Panc1 (cell line): ENCODE results near the gene ADAM33. TPM values are rescaled to one million over a fixed set of nuclear protein-coding genes. Genes with fewer than 3 reads are reported as not detected.

Experiments
- ATAC-seq: fragments of 200-7000 bp; cut with Tn5 transposase; 2 replicates; pipeline ENCODE4 v1.9.1; 2020; ENCODE audit warnings: mild to moderate bottlenecking, moderate library complexity
- BruUV-seq: library from RNA; stranded (reverse); fragments of 400-500 nt; replicated peaks from 2 replicates; lab custom pipeline; 2021; lab: Mats Ljungman, UMichigan
- CTCF ChIA-PET: fragments of 300-600 bp; sonication (Branson Sonifier 250); formaldehyde crosslinking; loops from one replicate; lab custom pipeline; 2022; ENCODE audit warnings: antibody characterized with exemption; lab: Charles Lee
- POLR2A ChIA-PET: fragments of 300-600 bp; sonication (Branson Sonifier 250); formaldehyde crosslinking; loops from one replicate; lab custom pipeline; 2022; ENCODE audit warnings: antibody characterized with exemption; lab: Charles Lee
- DNase-seq: peaks from one replicate; pipeline ENCODE4 v3.0.0-alpha.2; 2010; ENCODE audit warnings: low read depth, low spot score
- H3K27ac ChIP-seq: 2 replicates; pipeline ENCODE4 v1.5.1; 2011; ENCODE audit warnings: mild to moderate bottlenecking, low read length, inconsistent platforms
- H3K27me3 ChIP-seq: fragments of 200-500 bp; sonication (Bioruptor generic); 2 replicates; pipeline ENCODE4 v1.6.0; 2014; ENCODE audit warnings: low read length, inconsistent platforms; ENCODE audit not compliant: control insufficient read depth, insufficient read depth
- H3K36me3 ChIP-seq: fragments of 200-500 bp; sonication (Bioruptor generic); 2 replicates; pipeline ENCODE4 v1.5.1; 2014; ENCODE audit warnings: inconsistent platforms, mild to moderate bottlenecking, low read length, moderate library complexity; ENCODE audit not compliant: control insufficient read depth, insufficient read depth
- H3K4me1 ChIP-seq: 2 replicates; pipeline ENCODE4 v1.5.1; 2011; ENCODE audit warnings: inconsistent platforms, mild to moderate bottlenecking, low read length, moderate library complexity; ENCODE audit not compliant: control insufficient read depth, insufficient read depth
- H3K4me3 ChIP-seq, 2 experiments: 2 replicates each; pipeline ENCODE4 v1.5.1; 2011 to 2012; ENCODE audit warnings: low read depth in 2 of 2, low read length in 2 of 2, mild to moderate bottlenecking in 2 of 2, inconsistent platforms in 1 of 2, moderate library complexity in 1 of 2
- H3K9me3 ChIP-seq: fragments of 200-500 bp; sonication (Bioruptor generic); 2 replicates; pipeline ENCODE4 v1.5.1; 2014; ENCODE audit warnings: low read depth, mild to moderate bottlenecking, inconsistent platforms, low read length, moderate library complexity; ENCODE audit not compliant: control insufficient read depth, insufficient read depth
- POLR2AphosphoS5 ChIP-seq: IDR thresholded peaks from 2 replicates; pipeline ENCODE4 v1.6.1; 2012; ENCODE audit warnings: mild to moderate bottlenecking, low read depth, low read length, moderate library complexity
- REST ChIP-seq, 2 experiments: IDR thresholded peaks; 2 replicates each; pipeline ENCODE4 v1.6.1; 2011 to 2012; ENCODE audit warnings: low read depth in 2 of 2, control low read depth in 1 of 2, low read length in 1 of 2, mild to moderate bottlenecking in 1 of 2, moderate library complexity in 1 of 2; ENCODE audit not compliant: insufficient read depth in 1 of 2
- SIN3A ChIP-seq: IDR thresholded peaks from 2 replicates; pipeline ENCODE4 v1.6.1; 2012; ENCODE audit warnings: low read depth, mild to moderate bottlenecking, low read length, moderate library complexity, borderline replicate concordance; ENCODE audit not compliant: insufficient read depth
- TCF7L2 ChIP-seq: IDR thresholded peaks from 2 replicates; pipeline ENCODE4 v1.6.1; 2011; ENCODE audit warnings: mild to moderate bottlenecking, low read depth, low read length, inconsistent platforms
- in situ Hi-C: cut with HindIII; loops from 2 replicates; pipeline ENCODE4 v1.10.0; 2016; ENCODE audit warnings: low sequenced_read_pairs, low pct_unique_long_range_greater_than_20kb
- intact Hi-C: fragments of 100-400 bp; cut with micrococcal nuclease; formaldehyde crosslinking; loops from one replicate; pipeline ENCODE4 v1.10.0; 2022; ENCODE audit not compliant: unreplicated experiment
- total RNA-seq: library from RNA; stranded (reverse); gene quantifications from one replicate; pipeline ENCODE4 v1.2.1, GENCODE V29; 2021; ENCODE audit not compliant: unreplicated experiment
- TF ChIP-seq, protein P1 (sequence below): fragments of 450-650 bp; IDR thresholded peaks from 2 replicates; pipeline ENCODE4 v1.5.1; 2017; ENCODE audit warnings: mild to moderate bottlenecking

Gene ADAM33
- total RNA-seq, 1 experiment from 2014 or later = 0.62 TPM

DNA sequence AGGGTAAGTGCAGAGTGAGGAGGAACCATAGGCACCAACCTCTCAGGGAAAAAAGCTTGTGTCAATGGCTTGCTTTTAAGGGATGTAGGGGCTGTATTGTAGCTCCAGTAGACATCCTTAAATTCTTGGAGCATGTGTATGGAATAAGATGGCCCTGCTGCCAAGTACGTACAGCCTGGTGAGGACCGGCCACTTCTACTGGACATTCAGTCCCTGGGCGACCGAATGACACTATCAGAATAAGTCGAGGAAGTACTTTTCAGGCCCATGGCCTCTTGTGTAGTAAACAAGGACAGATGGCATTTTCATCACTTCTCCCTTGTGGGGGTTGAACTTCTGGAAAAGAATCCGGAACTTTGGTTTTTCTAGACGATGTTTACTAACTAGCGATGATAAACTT is 51.4 kb downstream of the ADAM33 start:
- intact Hi-C loops = no loop called here
- Histone ChIP-seq H3K4me1 (no peaks in the 10 kb centered on the region), H3K36me3 (no peaks in the 10 kb centered on the region), H3K4me3 (no peak overlapping the region), H3K9me3 (no peaks in the 10 kb centered on the region), H3K27ac (no peak overlapping the region), H3K27me3 (no peaks in the 10 kb centered on the region)
- no TSS peak for BruUV-seq
- no peak for ATAC-seq
- ChIA-PET CTCF (interaction anchor here (0.6 kb wide), 1 partner anchor 54 kb away, joined by 6 read pairs; no protein-coding TSS in a partner anchor), POLR2A (interaction anchor here (0.6 kb wide), 1 partner anchor 850 kb away, joined by 5 read pairs; no protein-coding TSS in a partner anchor)
- TF ChIP-seq, protein P1, sequence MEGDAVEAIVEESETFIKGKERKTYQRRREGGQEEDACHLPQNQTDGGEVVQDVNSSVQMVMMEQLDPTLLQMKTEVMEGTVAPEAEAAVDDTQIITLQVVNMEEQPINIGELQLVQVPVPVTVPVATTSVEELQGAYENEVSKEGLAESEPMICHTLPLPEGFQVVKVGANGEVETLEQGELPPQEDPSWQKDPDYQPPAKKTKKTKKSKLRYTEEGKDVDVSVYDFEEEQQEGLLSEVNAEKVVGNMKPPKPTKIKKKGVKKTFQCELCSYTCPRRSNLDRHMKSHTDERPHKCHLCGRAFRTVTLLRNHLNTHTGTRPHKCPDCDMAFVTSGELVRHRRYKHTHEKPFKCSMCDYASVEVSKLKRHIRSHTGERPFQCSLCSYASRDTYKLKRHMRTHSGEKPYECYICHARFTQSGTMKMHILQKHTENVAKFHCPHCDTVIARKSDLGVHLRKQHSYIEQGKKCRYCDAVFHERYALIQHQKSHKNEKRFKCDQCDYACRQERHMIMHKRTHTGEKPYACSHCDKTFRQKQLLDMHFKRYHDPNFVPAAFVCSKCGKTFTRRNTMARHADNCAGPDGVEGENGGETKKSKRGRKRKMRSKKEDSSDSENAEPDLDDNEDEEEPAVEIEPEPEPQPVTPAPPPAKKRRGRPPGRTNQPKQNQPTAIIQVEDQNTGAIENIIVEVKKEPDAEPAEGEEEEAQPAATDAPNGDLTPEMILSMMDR = no peak
- no peak for DNase-seq
- in situ Hi-C loops = no loop called here

GRCh38 chr20:3629893-3630292 is 51.9 kb downstream of the ADAM33 start:
- no peaks in the 10 kb centered on the region for H3K9me3 ChIP-seq
- H3K27me3 ChIP-seq = no peaks in the 10 kb centered on the region
- BruUV-seq = no TSS peak
- TF ChIP-seq REST (IDR thresholded peaks at IDR 0.05; ENCODE audit: insufficient read depth in 1 of 2, low read depth in 2 of 2, low read length in 1 of 2) (no peak), POLR2AphosphoS5 (no peak), TCF7L2 (no peak), SIN3A (no peak)
- TF ChIP-seq, protein P1 = no peak
- ATAC-seq = no peak
- no peak overlapping the region for H3K4me3 ChIP-seq
- no peaks in the 10 kb centered on the region for H3K36me3 ChIP-seq
- ChIA-PET POLR2A (no interaction called here), CTCF (no interaction called here)
- intact Hi-C loops (no loop called here), in situ Hi-C loops (no loop called here)
- no peaks in the 10 kb centered on the region for H3K4me1 ChIP-seq
- no peak for DNase-seq
- no peak overlapping the region for H3K27ac ChIP-seq
